KBM-7 (cell line): ENCODE measurements around the gene DHDDS.
"Not testable (repeated sequence)": the region's sequence is repeated elsewhere in the genome, so short reads cannot be mapped to it uniquely, and the experiment has no call there.

ENCODE experiments used
- DNase-seq: peaks from one replicate; pipeline ENCODE4 v3.0.0-alpha.2; 2015
- in situ Hi-C: fragments of 300-500 bp; cut with MboI; formaldehyde crosslinking; loops from 2 replicates; pipeline ENCODE4 v1.14.3; 2020; ENCODE audit warnings: low sequenced_read_pairs, low pct_unique_long_range_greater_than_20kb, mixed read lengths

DHDDS gene

DNA sequence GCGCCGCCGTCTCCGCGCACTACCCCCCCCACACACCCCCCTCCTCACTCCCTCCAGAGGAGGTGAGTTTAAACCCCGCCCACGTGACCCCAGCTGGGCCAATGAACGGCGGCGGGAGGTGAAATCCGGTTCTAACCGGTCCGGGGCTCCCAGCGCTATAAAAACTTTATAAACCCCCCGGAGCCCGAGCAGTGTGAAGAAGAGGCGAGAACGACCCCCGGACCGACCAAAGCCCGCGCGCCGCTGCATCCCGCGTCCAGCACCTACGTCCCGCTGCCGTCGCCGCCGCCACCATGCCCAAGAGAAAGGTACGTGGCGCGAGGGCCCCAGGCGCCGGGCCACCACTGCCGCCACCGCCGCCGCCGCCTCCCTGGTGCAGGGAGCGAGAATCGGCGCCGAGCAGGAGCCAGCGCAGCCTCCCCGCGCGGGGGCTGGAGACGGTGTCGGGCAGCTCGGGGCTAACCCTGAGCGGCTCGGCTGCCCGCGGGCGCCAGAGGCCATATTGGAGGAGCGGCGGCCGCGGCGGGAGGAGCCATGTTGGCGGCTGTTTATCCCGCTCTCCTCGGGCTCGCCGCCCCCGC is 40.3 kb downstream of the DHDDS start, which contains the start of gene HMGN2:
Gene HMGN2 (plus strand): TSS at position 121 of the 581 bp plus-strand sequence. CDS start 173 bp downstream, at position 294.
- peak; percentile 89 for DNase-seq
- in situ Hi-C loops: no loop called here

- in situ Hi-C loops: no loop called here
Observed at GRCh38 chr1:26472901-26473845, 41.1 kb downstream of the DHDDS start.

GRCh38 chr1:26474818-26475217 is 42.7 kb downstream of the DHDDS start:
- in situ Hi-C loops: no loop called here
- DNase-seq: no peak

More at GRCh38 chr1:26472901-26473845, 41.1 kb downstream of the DHDDS start:
- DNase-seq: peak; percentile 95

DNA sequence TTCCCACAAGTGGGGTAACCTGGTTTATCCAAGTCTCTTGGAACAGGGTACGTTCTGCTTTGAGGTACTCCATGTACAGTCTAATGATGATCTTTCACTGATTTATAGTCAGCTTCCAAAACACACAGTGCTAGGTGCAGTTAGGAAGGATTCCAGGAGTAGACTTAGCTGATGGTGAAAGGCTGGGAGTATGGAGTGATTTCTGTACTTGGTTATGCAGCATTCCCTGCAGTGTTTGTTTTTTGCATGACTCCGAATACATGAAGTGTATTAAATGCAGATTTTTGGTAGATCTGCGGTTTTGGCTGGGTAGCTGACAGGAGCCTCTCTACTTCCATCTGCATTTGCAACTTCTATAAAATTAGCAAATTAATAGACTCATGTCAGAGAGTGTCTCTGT is 43.9 kb downstream of the DHDDS start:
- no peak for DNase-seq

GRCh38 chr1:26476958-26477357 is 44.8 kb downstream of the DHDDS start:
- DNase-seq: no peak

More for the DNA sequence above, 43.9 kb downstream of the DHDDS start:
- in situ Hi-C loops: no loop called here

DNA sequence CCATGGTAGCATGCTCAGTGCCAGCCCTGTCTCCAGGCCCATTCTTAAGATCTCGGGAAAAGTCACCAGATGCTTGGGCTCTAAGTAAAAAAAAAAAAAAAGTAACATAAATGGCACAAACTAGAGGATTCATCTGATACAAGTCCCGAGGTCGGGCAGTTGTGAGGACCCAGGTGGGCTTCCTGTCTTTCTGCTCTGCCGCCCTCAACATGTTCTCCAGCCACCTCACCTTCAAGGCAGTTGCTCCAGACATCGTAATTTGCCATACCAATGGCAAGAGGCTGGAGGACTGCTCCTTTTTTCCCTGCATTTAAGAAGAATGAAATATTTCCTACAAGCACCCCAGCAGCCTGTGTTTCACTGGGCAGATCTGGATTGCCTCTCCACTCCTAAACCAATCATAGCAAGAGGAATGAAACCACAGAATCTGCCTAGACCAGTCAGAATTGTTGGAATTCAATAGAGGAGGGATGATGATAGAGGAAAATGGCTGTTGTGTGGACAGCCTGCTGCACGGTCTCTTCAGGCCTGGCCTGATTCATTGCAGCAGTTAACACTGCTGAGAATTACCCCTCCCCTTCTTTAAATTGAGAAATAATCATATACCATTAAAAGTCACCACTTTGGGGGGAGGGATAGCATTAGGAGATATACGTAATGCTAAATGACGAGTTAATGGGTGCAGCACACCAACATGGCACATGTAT is 45.5 kb downstream of the DHDDS start:
- in situ Hi-C loops: no loop called here
- peak; percentile 45 for DNase-seq

More at GRCh38 chr1:26476958-26477357, 44.8 kb downstream of the DHDDS start:
- in situ Hi-C loops: no loop called here

DNA sequence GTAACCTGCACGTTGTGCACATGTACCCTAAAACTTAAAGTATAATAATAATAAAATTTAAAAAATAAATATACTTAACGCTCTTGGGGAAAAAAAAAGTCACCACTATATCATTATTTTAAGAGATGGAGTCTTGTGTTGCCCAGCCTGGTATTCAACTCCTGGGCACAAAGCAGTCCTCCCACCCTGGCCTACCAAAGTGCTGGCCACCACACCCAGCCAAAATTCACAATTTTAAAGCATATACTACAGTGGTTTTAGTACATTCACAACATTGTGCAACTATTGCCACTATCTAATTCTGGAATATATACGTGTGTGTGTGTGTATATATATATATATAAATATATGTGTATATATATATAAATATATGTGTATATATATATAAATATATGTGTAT is 46.0 kb downstream of the DHDDS start:
- in situ Hi-C loops: no loop called here
- no peak for DNase-seq

DNA sequence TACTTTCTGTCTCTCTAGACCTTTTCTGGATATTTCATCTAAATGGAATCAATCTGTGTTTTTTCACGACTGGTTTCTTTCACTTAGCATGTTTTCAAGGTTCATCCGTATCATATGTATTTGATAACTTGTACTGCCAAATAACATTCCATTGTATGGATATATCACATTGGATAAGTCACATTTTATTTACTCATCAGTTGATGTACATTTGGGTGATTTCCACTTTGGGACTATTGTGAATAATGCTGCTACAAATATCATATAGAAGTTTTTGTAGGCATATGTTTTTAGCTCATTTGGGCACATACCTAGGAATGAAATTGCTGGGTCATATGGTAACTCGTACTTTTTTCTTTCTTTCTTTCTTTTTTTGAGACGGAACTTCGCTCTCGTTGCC is 46.9 kb downstream of the DHDDS start:
- in situ Hi-C loops: no loop called here
- DNase-seq: no peak

DNA sequence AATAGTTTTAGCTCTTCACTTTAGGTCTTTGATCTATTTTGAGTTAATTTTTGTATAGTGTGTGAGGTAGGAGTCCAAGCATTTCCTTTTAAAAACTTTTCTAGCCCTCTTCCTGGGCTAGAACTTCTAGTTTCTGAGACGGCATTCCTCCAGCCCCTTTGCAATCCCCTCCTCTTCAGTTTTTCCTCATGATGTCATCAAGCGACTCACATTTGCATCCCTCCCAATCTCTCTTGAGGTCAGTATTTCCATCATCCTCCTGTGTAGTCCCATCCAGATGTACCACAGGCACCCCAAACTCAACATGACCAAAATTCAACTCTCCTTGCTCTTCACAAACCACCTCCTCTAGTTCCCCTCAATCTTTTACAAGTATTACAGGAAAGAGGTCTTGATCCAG is 50.8 kb downstream of the DHDDS start:
- in situ Hi-C loops: no loop called here
- DNase-seq: no peak

DNA sequence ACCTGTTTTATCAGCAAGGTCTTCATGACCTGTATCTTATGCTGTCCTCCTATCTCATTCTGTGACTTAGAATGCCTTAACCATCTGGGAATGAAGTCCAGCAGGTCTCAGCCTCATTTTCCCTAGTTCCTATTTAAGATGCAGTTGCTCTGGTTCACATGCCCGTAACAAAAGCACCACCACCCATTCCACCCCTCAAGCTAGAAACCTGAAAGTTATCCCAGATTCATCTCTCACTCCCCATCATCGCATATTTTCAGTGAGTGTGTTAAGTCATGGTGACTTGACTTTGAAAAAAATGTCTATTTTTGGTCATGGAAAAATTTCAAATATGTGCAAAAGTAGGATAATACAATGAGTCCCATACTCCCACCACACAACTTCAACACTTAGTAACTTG is 51.9 kb downstream of the DHDDS start:
- no peak for DNase-seq
- in situ Hi-C loops: no loop called here

DNA sequence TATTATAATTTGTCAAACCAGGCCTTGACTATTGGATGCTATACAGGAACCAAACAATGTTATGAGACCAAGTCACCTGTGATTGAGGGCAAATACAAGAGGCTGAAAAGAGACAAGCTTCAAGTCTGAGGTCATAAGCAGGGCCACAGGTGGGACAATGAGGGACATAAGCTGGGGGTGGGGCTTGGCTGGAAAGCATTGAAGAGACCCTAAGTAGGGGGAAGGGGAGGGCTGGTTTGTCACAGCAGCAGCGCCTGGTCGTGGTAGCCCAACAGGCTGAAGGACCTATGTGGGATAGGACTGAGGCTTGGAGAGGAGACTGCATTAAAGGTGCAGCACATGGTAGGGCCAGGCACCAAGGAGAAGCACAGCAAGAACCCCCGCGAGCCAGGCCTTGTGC is 58.0 kb downstream of the DHDDS start:
- in situ Hi-C loops: no loop called here
- no peak for DNase-seq

DNA sequence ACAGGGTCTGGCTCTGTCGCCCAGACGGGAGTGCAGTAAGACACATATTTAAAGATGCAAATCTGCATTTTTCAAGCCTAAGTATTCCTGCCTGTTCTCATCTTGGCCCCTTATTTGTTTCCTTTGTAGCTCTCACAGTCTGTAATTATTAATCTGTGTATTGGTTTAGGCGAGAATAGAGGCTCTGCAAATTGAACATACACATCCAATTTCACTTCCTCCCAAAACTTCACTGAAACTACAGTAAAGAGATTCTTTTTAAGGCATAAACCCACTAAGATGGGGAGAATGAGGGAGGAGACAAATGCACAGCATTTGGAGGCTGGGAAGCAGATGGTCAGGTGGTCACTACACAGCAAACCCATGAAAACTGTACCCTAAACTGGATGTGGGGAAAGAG is 61.1 kb downstream of the DHDDS start:
- no peak for DNase-seq
- in situ Hi-C loops: no loop called here

GRCh38 chr1:26493938-26494337 is 61.8 kb downstream of the DHDDS start:
- DNase-seq: no peak
- in situ Hi-C loops: no loop called here

DNA sequence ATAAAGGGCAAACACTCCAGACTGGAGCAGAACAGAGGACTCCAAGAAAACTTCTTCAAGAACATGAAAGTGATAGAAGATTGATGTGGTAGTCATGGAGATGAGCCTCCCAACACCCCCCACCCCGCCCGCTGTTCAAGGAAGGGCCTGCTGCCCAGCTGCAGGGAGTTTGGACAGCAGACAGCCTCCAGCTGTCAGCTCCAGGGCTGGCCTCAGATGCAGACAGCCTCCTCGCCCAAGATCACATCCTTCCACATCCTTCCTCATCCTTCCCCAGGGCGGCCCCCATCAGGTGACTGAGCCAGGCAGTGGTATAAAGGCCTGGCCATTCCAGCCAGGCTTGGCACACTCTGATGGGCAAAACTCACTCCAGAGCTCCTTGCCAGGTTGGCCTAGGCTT is 64.7 kb downstream of the DHDDS start:
- in situ Hi-C loops: no loop called here
- DNase-seq: no peak

DNA sequence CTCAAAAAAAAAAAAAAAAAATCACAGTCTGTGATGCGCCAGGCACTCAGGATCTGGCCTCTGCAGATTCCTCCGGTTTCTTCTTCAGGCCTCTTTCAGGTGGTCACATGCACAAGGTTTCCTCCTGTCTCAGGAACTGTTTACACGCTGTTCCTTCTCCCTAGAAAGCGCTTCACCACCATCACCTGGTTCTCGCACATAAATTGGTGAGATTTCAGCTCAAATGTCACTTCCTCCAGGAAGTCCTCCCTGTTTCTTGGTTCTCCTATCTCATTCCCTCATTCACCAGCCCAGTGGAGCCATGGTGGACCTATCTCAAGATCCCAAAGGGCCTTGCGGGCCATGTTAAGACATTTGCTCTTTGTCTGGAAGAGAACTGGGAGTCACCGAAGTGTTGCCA is 66.8 kb downstream of the DHDDS start:
- in situ Hi-C loops: no loop called here
- DNase-seq: no peak

- DNase-seq: peak; percentile 72
- in situ Hi-C loops: no loop called here
Observed at GRCh38 chr1:26500488-26501175, 68.5 kb downstream of the DHDDS start.

GRCh38 chr1:26510711-26511110 is 78.6 kb downstream of the DHDDS start:
- DNase-seq, in situ Hi-C loops: not testable (repeated sequence)

DNA sequence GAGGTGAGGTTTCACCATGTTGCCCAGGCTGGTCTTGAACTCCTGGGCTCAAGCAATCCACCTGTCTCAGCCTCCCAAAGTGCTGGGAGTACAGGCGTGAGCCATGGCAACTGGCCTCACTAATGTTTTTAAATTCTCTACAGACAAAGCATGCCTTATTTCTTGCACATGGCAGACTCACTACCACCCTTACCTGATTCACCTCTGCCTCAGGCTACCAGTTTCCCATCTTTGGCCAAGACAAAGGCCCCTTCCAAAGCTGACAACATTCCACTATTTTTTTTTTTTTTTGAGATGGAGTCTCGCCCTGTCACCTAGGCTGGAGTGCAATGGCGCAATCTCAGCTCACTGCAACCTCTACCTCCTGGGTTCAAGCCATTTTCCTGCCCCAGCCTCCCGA is 83.7 kb downstream of the DHDDS start:
- in situ Hi-C loops, DNase-seq: not testable (repeated sequence)
